Measurements from ENCODE around the gene SLC27A2. TPM values are rescaled to one million over a fixed set of nuclear protein-coding genes. Genes with fewer than 3 reads are reported as not detected.
"Not testable (repeated sequence)": the region's sequence is repeated elsewhere in the genome, so short reads cannot be mapped to it uniquely, and the experiment has no call there.

SLC27A2 gene
- total RNA-seq (2014; rRNA removed; shearing (Covaris generic)) (7.5 and 9.4 TPM in 2 replicates), polyA plus RNA-seq (2016; fragmentation: Nextera tagmentation; extraction: Ambion mirVana) (2.1 and 2.8 TPM in 2 replicates)
- long read RNA-seq, partial matches to known transcripts = 1 of 4 reads
- long read RNA-seq, other reads (novel, unspliced or antisense) = 0 of 4 reads

GRCh38 chr15:50181969-50182218, at the start of gene SLC27A2:
Gene SLC27A2 (plus strand): TSS chr15:50182196. CDS start chr15:50182428, 232 bp downstream.
- Mint-ChIP-seq H3K27me3 (ENCODE audit: insufficient read depth, low read depth, poor library complexity) (peaks cover 28% of the 10 kb centered on the region), H3K36me3 (ENCODE audit: low read depth) (no peaks in the 10 kb centered on the region; the same call in 2 of the 3 replicates), H3K4me3 (peak within 1 kb of the TSS; percentile 90), H3K4me1 (peaks cover 23% of the 10 kb centered on the region), H3K9me3 (no peaks in the 10 kb centered on the region), H3K27ac (no peak within 1 kb of the TSS)
- Histone ChIP-seq H3K4me3 (peak within 1 kb of the TSS; percentile 78), H4K20me1 (replicated peaks; ENCODE audit: insufficient read depth) (no peaks in the 10 kb centered on the region), H3K27me3 (ENCODE audit: insufficient read depth) (peaks cover 51% of the 10 kb centered on the region), H3K36me3 (ENCODE audit: insufficient read depth) (no peaks in the 10 kb centered on the region), H3K79me2 (replicated peaks; ENCODE audit: insufficient read depth) (no peaks in the 10 kb centered on the region), H3F3A (replicated peaks; ENCODE audit: low read depth) (0 out of 2 replicates have a peak, but pooled peaks cover 3% of the 10 kb centered on the region), H3K27ac (ENCODE audit: low read depth) (no peak within 1 kb of the TSS), H3K9me2 (ENCODE audit: insufficient read depth) (peaks cover 6% of the 10 kb centered on the region; the same call in 1 of the 2 replicates), H3K4me1 (ENCODE audit: insufficient read depth) (peaks cover 16% of the 10 kb centered on the region), H3K4me2 (peak within 1 kb of the TSS; percentile 92), H2AFZ (peak within 1 kb of the TSS; percentile 98)
- no peak for TF ChIP-seq ZNF331 (CRISPR knock-in tag; IDR thresholded peaks at IDR 0.05; ENCODE audit: low read depth)
- TF ChIP-seq, protein P1, sequence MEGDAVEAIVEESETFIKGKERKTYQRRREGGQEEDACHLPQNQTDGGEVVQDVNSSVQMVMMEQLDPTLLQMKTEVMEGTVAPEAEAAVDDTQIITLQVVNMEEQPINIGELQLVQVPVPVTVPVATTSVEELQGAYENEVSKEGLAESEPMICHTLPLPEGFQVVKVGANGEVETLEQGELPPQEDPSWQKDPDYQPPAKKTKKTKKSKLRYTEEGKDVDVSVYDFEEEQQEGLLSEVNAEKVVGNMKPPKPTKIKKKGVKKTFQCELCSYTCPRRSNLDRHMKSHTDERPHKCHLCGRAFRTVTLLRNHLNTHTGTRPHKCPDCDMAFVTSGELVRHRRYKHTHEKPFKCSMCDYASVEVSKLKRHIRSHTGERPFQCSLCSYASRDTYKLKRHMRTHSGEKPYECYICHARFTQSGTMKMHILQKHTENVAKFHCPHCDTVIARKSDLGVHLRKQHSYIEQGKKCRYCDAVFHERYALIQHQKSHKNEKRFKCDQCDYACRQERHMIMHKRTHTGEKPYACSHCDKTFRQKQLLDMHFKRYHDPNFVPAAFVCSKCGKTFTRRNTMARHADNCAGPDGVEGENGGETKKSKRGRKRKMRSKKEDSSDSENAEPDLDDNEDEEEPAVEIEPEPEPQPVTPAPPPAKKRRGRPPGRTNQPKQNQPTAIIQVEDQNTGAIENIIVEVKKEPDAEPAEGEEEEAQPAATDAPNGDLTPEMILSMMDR (conservative IDR thresholded peaks at IDR 0.05; ENCODE audit: low read depth in 2 of 2) = peak; percentile 41 to 55
- ATAC-seq (peak; percentile 86; the same call in 2 of the 3 replicates), DNase-seq (ENCODE audit: low spot score) (peak; percentile 85)

- not testable (repeated sequence) for H3K4me2 ChIP-seq; H3F3A ChIP-seq (replicated peaks; ENCODE audit: low read depth); H2AFZ ChIP-seq; H3K27me3 ChIP-seq (ENCODE audit: insufficient read depth); DNase-seq (ENCODE audit: low spot score); ATAC-seq; H3K4me1 Mint-ChIP-seq; H3K9me2 ChIP-seq (ENCODE audit: insufficient read depth); H3K27ac ChIP-seq (ENCODE audit: low read depth); H3K9me3 Mint-ChIP-seq; H3K79me2 ChIP-seq (replicated peaks; ENCODE audit: insufficient read depth); H3K4me3 Mint-ChIP-seq; H3K36me3 ChIP-seq (ENCODE audit: insufficient read depth); H4K20me1 ChIP-seq (replicated peaks; ENCODE audit: insufficient read depth); H3K4me1 ChIP-seq (ENCODE audit: insufficient read depth); H3K36me3 Mint-ChIP-seq (ENCODE audit: low read depth); H3K4me3 ChIP-seq; H3K27ac Mint-ChIP-seq; H3K27me3 Mint-ChIP-seq (ENCODE audit: insufficient read depth, low read depth, poor library complexity)
These were observed 49.6 kb upstream of the SLC27A2 start for GRCh38 chr15:50132251-50132984.

GRCh38 chr15:50134524-50135024, 47.4 kb upstream of the SLC27A2 start:
- no peaks in the 10 kb centered on the region for H3K9me2 ChIP-seq (ENCODE audit: insufficient read depth)
- no peaks in the 10 kb centered on the region for H3K79me2 ChIP-seq (replicated peaks; ENCODE audit: insufficient read depth)
- Mint-ChIP-seq H3K4me3 (no peak overlapping the region), H3K27me3 (ENCODE audit: insufficient read depth, low read depth, poor library complexity) (peaks cover 2% of the 10 kb centered on the region), H3K36me3 (ENCODE audit: low read depth) (no peaks in the 10 kb centered on the region), H3K27ac (no peak overlapping the region), H3K9me3 (no peaks in the 10 kb centered on the region), H3K4me1 (no peaks in the 10 kb centered on the region)
- no peaks in the 10 kb centered on the region for H3F3A ChIP-seq (replicated peaks; ENCODE audit: low read depth)
- no peaks in the 10 kb centered on the region for H3K36me3 ChIP-seq (ENCODE audit: insufficient read depth)
- ATAC-seq = no peak
- H3K4me2 ChIP-seq = no peak overlapping the region
- H2AFZ ChIP-seq = no peak overlapping the region
- H4K20me1 ChIP-seq (replicated peaks; ENCODE audit: insufficient read depth) = no peaks in the 10 kb centered on the region
- no peak overlapping the region for H3K4me3 ChIP-seq
- H3K27me3 ChIP-seq (ENCODE audit: insufficient read depth) = no peaks in the 10 kb centered on the region
- no peak overlapping the region for H3K27ac ChIP-seq (ENCODE audit: low read depth)
- H3K4me1 ChIP-seq (ENCODE audit: insufficient read depth) = no peaks in the 10 kb centered on the region
- no peak for DNase-seq (ENCODE audit: low spot score)
- no peak for TF ChIP-seq ZNF331 (CRISPR knock-in tag; IDR thresholded peaks at IDR 0.05; ENCODE audit: low read depth)
- no peak for TF ChIP-seq NANOG (IDR thresholded peaks at IDR 0.05; ENCODE audit: borderline replicate concordance)
- no peak for TF ChIP-seq ZNF114 (CRISPR knock-in tag; IDR thresholded peaks at IDR 0.05)
- TF ChIP-seq STAT1 (IDR thresholded peaks at IDR 0.05; ENCODE audit: unreplicated experiment) = no peak
- TF ChIP-seq POLR2AphosphoS5 (IDR thresholded peaks at IDR 0.05; ENCODE audit: low read depth) = no peak
- TF ChIP-seq, protein P2, sequence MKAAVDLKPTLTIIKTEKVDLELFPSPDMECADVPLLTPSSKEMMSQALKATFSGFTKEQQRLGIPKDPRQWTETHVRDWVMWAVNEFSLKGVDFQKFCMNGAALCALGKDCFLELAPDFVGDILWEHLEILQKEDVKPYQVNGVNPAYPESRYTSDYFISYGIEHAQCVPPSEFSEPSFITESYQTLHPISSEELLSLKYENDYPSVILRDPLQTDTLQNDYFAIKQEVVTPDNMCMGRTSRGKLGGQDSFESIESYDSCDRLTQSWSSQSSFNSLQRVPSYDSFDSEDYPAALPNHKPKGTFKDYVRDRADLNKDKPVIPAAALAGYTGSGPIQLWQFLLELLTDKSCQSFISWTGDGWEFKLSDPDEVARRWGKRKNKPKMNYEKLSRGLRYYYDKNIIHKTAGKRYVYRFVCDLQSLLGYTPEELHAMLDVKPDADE (IDR thresholded peaks at IDR 0.05) = no peak
- TF ChIP-seq EZH2phosphoT487 (IDR thresholded peaks at IDR 0.05; ENCODE audit: unreplicated experiment) = no peak
- no peak for TF ChIP-seq JUNB (IDR thresholded peaks at IDR 0.05; ENCODE audit: unreplicated experiment)
- TF ChIP-seq EZH2 (IDR thresholded peaks at IDR 0.05; ENCODE audit: low read depth, unreplicated experiment) = no peak
- TF ChIP-seq, protein P1 (conservative IDR thresholded peaks at IDR 0.05; ENCODE audit: low read depth in 2 of 2) = no peak
- TF ChIP-seq CREB1 (CRISPR knock-in tag; IDR thresholded peaks at IDR 0.05; ENCODE audit: low read depth) = no peak

Measured in GM23338 (cell line).